Metanephros (tissue), 1 donor: ENCODE results near the gene CDC42EP2. TPM values are rescaled to one million over a fixed set of nuclear protein-coding genes. Genes with fewer than 3 reads are reported as not detected.

Experiments used
- total RNA-seq: library from RNA; depleted of rRNA; stranded (reverse); fragments of >200 nt; gene quantifications from one replicate; pipeline ENCODE4 v1.2.3, GENCODE V29; 2014

CDC42EP2 gene, protein sequence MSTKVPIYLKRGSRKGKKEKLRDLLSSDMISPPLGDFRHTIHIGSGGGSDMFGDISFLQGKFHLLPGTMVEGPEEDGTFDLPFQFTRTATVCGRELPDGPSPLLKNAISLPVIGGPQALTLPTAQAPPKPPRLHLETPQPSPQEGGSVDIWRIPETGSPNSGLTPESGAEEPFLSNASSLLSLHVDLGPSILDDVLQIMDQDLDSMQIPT
- 15.7 TPM for total RNA-seq

DNA sequence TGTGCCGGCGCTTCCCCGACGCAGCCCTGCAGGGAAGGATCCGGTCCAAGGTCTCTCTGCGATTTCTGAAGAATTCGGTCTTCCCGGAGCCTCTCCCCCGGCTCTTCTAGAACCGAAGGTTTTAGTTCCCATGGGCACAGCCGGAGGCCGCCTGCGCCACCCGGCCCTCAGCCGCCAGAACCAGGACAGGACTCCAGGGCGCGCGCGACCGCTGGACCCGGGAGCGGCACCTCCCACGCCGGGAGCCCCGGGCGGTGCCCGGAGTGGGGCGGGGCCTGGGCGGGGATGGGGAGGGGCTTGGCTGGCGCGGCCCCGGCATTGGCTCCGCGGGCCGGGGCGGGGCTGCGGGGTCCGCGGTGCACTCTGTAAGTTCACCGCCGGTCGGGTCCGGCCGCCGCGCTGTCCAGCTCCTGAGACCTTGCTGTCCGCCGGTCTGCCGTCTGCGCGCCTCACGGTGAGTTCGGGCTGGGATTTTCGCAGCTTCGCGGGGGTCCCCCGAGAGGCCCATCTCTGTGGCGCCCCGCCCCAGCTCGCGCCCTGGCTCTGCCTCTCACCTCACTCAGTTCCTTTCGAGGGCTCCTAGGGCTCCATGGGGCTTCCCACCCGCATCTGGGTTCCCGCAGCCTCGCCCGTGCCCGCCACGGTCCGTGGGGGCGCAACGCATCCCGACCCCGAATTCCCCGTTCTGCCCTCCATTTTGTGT is at the start of gene CDC42EP2:
Gene CDC42EP2, plus strand, starts transcription at position 366 of the 703 bp plus-strand sequence. CDS start 6,033 bp downstream, outside the sequence.

GRCh38 chr11:65354265-65355012 is 39.8 kb downstream of the CDC42EP2 start, which contains the start of gene TIGD3:
Gene TIGD3, plus strand, starts transcription at chr11:65354751. Its CDS starts 1,058 bp downstream, at chr11:65355809.

Other genes starting within 250 kb of the CDC42EP2 start
- 6.4 TPM for gene CDCA5, start 230.8 kb upstream of the CDC42EP2 start, total RNA-seq
- gene ZFPL1, start 230.6 kb upstream of the CDC42EP2 start, total RNA-seq: 29.6 TPM
- 421 TPM for gene VPS51, start 218.7 kb upstream of the CDC42EP2 start, total RNA-seq
- 65.0 TPM for gene TM7SF2, start 203.0 kb upstream of the CDC42EP2 start, total RNA-seq
- 8.0 TPM for gene ZNHIT2, start 197.2 kb upstream of the CDC42EP2 start, total RNA-seq
- 650 TPM for gene FAU, start 192.7 kb upstream of the CDC42EP2 start, total RNA-seq
- gene MRPL49, start 192.5 kb upstream of the CDC42EP2 start, total RNA-seq: 57.1 TPM
- 22.3 TPM for gene SYVN1, start 180.3 kb upstream of the CDC42EP2 start, total RNA-seq
- not detected for gene SPDYC, start 144.6 kb upstream of the CDC42EP2 start, total RNA-seq
- gene CAPN1, start 132.9 kb upstream of the CDC42EP2 start, total RNA-seq: 142 TPM
- 11.9 TPM for gene POLA2, start 52.9 kb upstream of the CDC42EP2 start, total RNA-seq
- gene DPF2, start 19.0 kb downstream of the CDC42EP2 start, total RNA-seq: 41.9 TPM
- gene TIGD3, start 39.9 kb downstream of the CDC42EP2 start, total RNA-seq: 0.35 TPM
- 8.9 TPM for gene SLC25A45, start 67.8 kb downstream of the CDC42EP2 start, total RNA-seq
- gene FRMD8, start 71.8 kb downstream of the CDC42EP2 start, total RNA-seq: 27.0 TPM
- gene NEAT1, start 107.9 kb downstream of the CDC42EP2 start, total RNA-seq: 148 TPM
- 21,533 TPM for gene MALAT1, start 184.2 kb downstream of the CDC42EP2 start, total RNA-seq
- gene SCYL1, start 210.2 kb downstream of the CDC42EP2 start, total RNA-seq: 54.7 TPM
- gene LTBP3, start 243.5 kb downstream of the CDC42EP2 start, total RNA-seq: 151 TPM